ENCODE data around the gene TDRD7. TPM values are rescaled to one million over a fixed set of nuclear protein-coding genes. Genes with fewer than 3 reads are reported as not detected.

The TDRD7 gene
- total RNA-seq, 1 experiment from 2014 or later, result 3.6 TPM

DNA sequence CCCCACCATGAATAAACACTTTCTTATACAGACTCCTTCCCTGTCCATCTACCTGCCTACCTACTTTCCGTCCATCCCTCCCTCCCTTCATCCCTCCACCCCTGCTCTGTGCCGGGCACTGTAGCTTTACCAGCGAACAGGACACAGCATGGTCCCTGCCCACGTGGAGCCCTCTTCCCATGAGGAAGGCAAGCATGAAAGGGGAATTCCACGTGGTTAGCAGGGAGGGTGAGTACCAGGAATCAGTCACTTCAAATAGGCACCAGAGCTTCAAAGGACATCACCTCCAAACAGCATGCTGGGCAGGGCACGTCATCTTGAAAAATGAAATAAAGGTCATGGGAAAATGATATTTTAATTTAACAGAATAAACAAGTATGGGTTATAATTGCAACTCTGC lies 35.0 kb upstream of the TDRD7 start:
- intact Hi-C loops (cut with micrococcal nuclease; ENCODE audit: unreplicated experiment), result no loop called here
- Histone ChIP-seq H3K4me1 (ENCODE audit: insufficient read depth, low read length, poor library complexity, severe bottlenecking) (no peaks in the 10 kb centered on the region), H3K27ac (ENCODE audit: low read depth, low read length, poor library complexity, severe bottlenecking) (no peak overlapping the region), H3K4me3 (ENCODE audit: low read depth, low read length, poor library complexity, severe bottlenecking) (no peak overlapping the region), H3K36me3 (ENCODE audit: insufficient read depth, low read length, poor library complexity, severe bottlenecking) (no peaks in the 10 kb centered on the region), H3K9me3 (ENCODE audit: low read depth, low read length, poor library complexity, severe bottlenecking) (no peaks in the 10 kb centered on the region), H3K27me3 (replicated peaks; ENCODE audit: insufficient read depth, low read depth, low read length, poor library complexity) (no peaks in the 10 kb centered on the region)
- ChIA-PET POLR2A (ENCODE audit: low non-redundant PET) (no interaction called here), CTCF (no interaction called here)
- DNase-seq (ENCODE audit: low spot score), result no peak
- TF ChIP-seq, protein P1, sequence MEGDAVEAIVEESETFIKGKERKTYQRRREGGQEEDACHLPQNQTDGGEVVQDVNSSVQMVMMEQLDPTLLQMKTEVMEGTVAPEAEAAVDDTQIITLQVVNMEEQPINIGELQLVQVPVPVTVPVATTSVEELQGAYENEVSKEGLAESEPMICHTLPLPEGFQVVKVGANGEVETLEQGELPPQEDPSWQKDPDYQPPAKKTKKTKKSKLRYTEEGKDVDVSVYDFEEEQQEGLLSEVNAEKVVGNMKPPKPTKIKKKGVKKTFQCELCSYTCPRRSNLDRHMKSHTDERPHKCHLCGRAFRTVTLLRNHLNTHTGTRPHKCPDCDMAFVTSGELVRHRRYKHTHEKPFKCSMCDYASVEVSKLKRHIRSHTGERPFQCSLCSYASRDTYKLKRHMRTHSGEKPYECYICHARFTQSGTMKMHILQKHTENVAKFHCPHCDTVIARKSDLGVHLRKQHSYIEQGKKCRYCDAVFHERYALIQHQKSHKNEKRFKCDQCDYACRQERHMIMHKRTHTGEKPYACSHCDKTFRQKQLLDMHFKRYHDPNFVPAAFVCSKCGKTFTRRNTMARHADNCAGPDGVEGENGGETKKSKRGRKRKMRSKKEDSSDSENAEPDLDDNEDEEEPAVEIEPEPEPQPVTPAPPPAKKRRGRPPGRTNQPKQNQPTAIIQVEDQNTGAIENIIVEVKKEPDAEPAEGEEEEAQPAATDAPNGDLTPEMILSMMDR (conservative IDR thresholded peaks at IDR 0.05; ENCODE audit: low read depth, low read length), result no peak
- no peak for TF ChIP-seq EZH2 (IDR thresholded peaks at IDR 0.05; ENCODE audit: borderline replicate concordance, low read depth, low read length, poor library complexity, severe bottlenecking)
- BruUV-seq (replicated peaks), result no TSS peak

DNA sequence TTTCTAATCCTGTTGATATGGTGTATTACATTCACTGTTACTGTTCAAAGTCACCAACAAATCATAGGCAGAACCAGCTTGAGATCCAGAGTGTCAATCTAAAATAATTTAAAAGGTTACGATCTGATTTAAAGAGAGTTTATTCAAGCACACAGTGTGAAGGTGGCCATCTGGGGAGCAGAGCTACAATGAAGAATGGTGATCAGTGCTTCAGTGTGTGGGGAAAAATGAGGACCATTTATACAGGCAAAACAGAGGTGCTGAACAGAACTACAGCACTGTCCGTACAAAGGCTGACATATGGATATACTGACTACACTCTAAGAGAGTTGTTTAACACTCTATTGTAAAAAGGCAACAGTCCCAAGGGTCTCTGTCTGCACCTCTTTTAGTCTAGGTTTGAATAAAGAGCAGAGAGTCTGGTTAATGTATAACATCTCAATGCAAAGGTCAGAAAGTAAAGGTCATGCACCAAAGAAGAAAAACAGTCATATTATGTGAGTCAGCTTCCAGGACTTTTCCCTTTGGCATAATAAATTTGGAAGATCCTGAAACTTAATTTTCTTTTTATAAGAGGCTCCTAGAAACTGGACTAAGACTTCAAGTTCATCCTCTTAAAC lies 29.7 kb upstream of the TDRD7 start:
- DNase-seq (ENCODE audit: low spot score), result no peak
- BruUV-seq (replicated peaks), result no TSS peak
- Histone ChIP-seq H3K4me1 (ENCODE audit: insufficient read depth, low read length, poor library complexity, severe bottlenecking) (no peaks in the 10 kb centered on the region), H3K9me3 (ENCODE audit: low read depth, low read length, poor library complexity, severe bottlenecking) (no peaks in the 10 kb centered on the region), H3K27me3 (replicated peaks; ENCODE audit: insufficient read depth, low read depth, low read length, poor library complexity) (no peaks in the 10 kb centered on the region), H3K36me3 (ENCODE audit: insufficient read depth, low read length, poor library complexity, severe bottlenecking) (no peaks in the 10 kb centered on the region), H3K27ac (ENCODE audit: low read depth, low read length, poor library complexity, severe bottlenecking) (no peak overlapping the region), H3K4me3 (ENCODE audit: low read depth, low read length, poor library complexity, severe bottlenecking) (no peak overlapping the region)
- POLR2A ChIA-PET (ENCODE audit: low non-redundant PET), result no interaction called here
- no peak for TF ChIP-seq EZH2 (IDR thresholded peaks at IDR 0.05; ENCODE audit: borderline replicate concordance, low read depth, low read length, poor library complexity, severe bottlenecking)
- TF ChIP-seq, protein P1 (conservative IDR thresholded peaks at IDR 0.05; ENCODE audit: low read depth, low read length), result no peak
- CTCF ChIA-PET, result no interaction called here
- intact Hi-C loops (cut with micrococcal nuclease; ENCODE audit: unreplicated experiment), result no loop called here

DNA sequence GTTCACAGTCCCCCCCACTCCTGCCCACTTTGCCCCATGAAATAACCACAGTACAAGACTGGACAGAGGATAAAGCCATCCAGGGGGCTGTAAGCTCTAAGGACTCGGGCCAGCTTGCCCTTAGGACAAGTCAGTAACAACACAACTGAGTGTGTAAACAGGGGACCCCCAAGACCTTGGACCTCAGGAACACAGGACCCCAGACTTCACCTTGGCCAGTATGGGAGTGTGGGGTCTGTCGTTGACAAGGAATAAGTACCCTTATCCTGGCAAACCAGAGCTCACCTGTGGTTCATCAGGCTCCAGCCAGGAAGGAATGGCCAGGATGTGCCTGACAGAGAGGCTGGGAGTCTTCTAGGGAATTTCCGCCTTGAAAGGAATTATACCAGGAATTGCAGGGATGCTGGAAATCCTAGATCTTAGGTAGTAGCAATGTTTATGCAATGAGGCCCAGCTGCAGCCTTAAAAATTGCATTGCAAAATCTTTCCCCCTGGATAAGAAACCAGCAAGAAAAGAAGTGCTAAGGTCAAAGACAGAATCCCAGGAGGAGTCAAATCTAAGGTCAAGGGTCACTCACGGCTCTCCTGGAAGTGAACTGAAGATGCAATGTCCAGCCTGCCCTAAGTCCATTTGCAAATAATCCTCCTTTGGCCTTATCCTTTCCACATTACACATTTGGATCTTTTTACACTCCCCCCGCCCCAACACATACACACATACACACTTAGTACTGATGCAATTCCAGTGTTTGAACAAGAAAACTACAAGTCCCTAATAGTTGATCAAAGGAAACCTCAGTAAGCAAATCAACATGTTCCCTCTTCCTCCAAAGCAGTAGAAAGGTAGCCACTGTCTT lies 27.3 kb upstream of the TDRD7 start:
- Histone ChIP-seq H3K4me3 (ENCODE audit: low read depth, low read length, poor library complexity, severe bottlenecking) (no peak overlapping the region), H3K27ac (ENCODE audit: low read depth, low read length, poor library complexity, severe bottlenecking) (no peak overlapping the region), H3K36me3 (ENCODE audit: insufficient read depth, low read length, poor library complexity, severe bottlenecking) (no peaks in the 10 kb centered on the region), H3K27me3 (replicated peaks; ENCODE audit: insufficient read depth, low read depth, low read length, poor library complexity) (no peaks in the 10 kb centered on the region), H3K4me1 (ENCODE audit: insufficient read depth, low read length, poor library complexity, severe bottlenecking) (no peaks in the 10 kb centered on the region), H3K9me3 (ENCODE audit: low read depth, low read length, poor library complexity, severe bottlenecking) (no peaks in the 10 kb centered on the region)
- ChIA-PET CTCF (interaction anchor here (0.9 kb wide), 1 partner anchor 527 kb away, joined by 3 read pairs; no protein-coding TSS in a partner anchor), POLR2A (ENCODE audit: low non-redundant PET) (no interaction called here)
- no peak for TF ChIP-seq EZH2 (IDR thresholded peaks at IDR 0.05; ENCODE audit: borderline replicate concordance, low read depth, low read length, poor library complexity, severe bottlenecking)
- TF ChIP-seq, protein P1 (conservative IDR thresholded peaks at IDR 0.05; ENCODE audit: low read depth, low read length), result no peak
- DNase-seq (ENCODE audit: low spot score), result no peak
- no TSS peak for BruUV-seq (replicated peaks)
- intact Hi-C loops (cut with micrococcal nuclease; ENCODE audit: unreplicated experiment), result no loop called here

Data from A673 (cell line).